Activated CD8-positive, alpha-beta memory T cell treated with anti-CD3 and anti-CD28 coated beads for 1 hour (primary cell): ENCODE results near the gene ONECUT2.

Experiments
- DNase-seq, 2 donors: peaks; one replicate each; pipeline ENCODE4 v3.0.0-alpha.2; 2020; ENCODE audit warnings: low read depth in 1 of 2; ENCODE audit errors: extremely low read depth in 1 of 2

The ONECUT2 gene

GRCh38 chr18:57431002-57431382 is 4.2 kb upstream of the ONECUT2 start:
- DNase-seq, result no peak

GRCh38 chr18:57431467-57432080 is 3.6 kb upstream of the ONECUT2 start:
- DNase-seq, result no peak

GRCh38 chr18:57432140-57432539 is 3.0 kb upstream of the ONECUT2 start:
- no peak for DNase-seq

- no peak for DNase-seq
Observed at GRCh38 chr18:57432751-57433400, 2.3 kb upstream of the ONECUT2 start.

GRCh38 chr18:57433482-57433881 is 1.7 kb upstream of the ONECUT2 start:
- DNase-seq, result no peak

- no peak for DNase-seq
Observed at GRCh38 chr18:57433934-57434535, 1.1 kb upstream of the ONECUT2 start.

GRCh38 chr18:57435846-57436190 is 644 bp downstream of the ONECUT2 start:
- no peak for DNase-seq

GRCh38 chr18:57436191-57436964 is 1.2 kb downstream of the ONECUT2 start:
- DNase-seq, result no peak

GRCh38 chr18:57436965-57437333 is 1.8 kb downstream of the ONECUT2 start:
- no peak for DNase-seq

GRCh38 chr18:57437402-57437765 is 2.2 kb downstream of the ONECUT2 start:
- DNase-seq, result no peak

GRCh38 chr18:57437766-57438671 is 2.8 kb downstream of the ONECUT2 start:
- no peak for DNase-seq

GRCh38 chr18:57438743-57439608 is 3.8 kb downstream of the ONECUT2 start:
- no peak for DNase-seq

GRCh38 chr18:57439609-57439968 is 4.4 kb downstream of the ONECUT2 start:
- DNase-seq, result no peak

- no peak for DNase-seq
Observed at GRCh38 chr18:57439985-57440330, 4.8 kb downstream of the ONECUT2 start.

GRCh38 chr18:57440331-57441070 is 5.3 kb downstream of the ONECUT2 start:
- DNase-seq, result no peak

- no peak for DNase-seq
Observed at GRCh38 chr18:57441071-57441794, 6.1 kb downstream of the ONECUT2 start.

GRCh38 chr18:57443247-57443646 is 8.1 kb downstream of the ONECUT2 start:
- no peak for DNase-seq

GRCh38 chr18:57443702-57444101 is 8.5 kb downstream of the ONECUT2 start:
- DNase-seq, result no peak

GRCh38 chr18:57444301-57444759 is 9.2 kb downstream of the ONECUT2 start:
- DNase-seq, result no peak
